ENCODE measurements around the gene EGFLAM.

- TF ChIP-seq CTCF (IDR thresholded peaks at IDR 0.05; ENCODE audit: poor library complexity), result no peak
- no peak for TF ChIP-seq EZH2 (IDR thresholded peaks at IDR 0.05; ENCODE audit: borderline replicate concordance)
- TF ChIP-seq EZH2phosphoT487 (IDR thresholded peaks at IDR 0.05; ENCODE audit: low read depth, severe bottlenecking, unreplicated experiment), result no peak
These were observed 82.7 kb downstream of the EGFLAM start for GRCh38 chr5:38341056-38341455.
